ENCODE results near the gene CAPN8. TPM values are rescaled to one million over a fixed set of nuclear protein-coding genes. Genes with fewer than 3 reads are reported as not detected.

The CAPN8 gene
- total RNA-seq, 2 experiments from 2014 or later = 0.27 to 0.34 TPM

GRCh38 chr1:223533708-223534107 lies 131.8 kb downstream of the CAPN8 start:
- H3K27ac ChIP-seq (ENCODE audit: low read depth in 1 of 2, low read length in 2 of 2) = no peak overlapping the region
- H3K4me1 Mint-ChIP-seq (ENCODE audit: low read depth) = peaks cover 13% of the 10 kb centered on the region
- ATAC-seq (ENCODE audit: poor library complexity) (no peak), DNase-seq (no peak)
- ChIA-PET CTCF (no interaction called here), POLR2A (no interaction called here)
- H3K27me3 ChIP-seq (ENCODE audit: control insufficient read depth in 1 of 2, insufficient read depth in 2 of 2, low read length in 2 of 2) = no peaks in the 10 kb centered on the region
- no peak overlapping the region for H3K27ac Mint-ChIP-seq
- intact Hi-C loops (cut with DNase I, micrococcal nuclease) = no loop called here
- H3K4me3 Mint-ChIP-seq = no peak overlapping the region
- H3K9me3 Mint-ChIP-seq = no peaks in the 10 kb centered on the region
- no peaks in the 10 kb centered on the region for H3K36me3 ChIP-seq (ENCODE audit: insufficient read depth, low read length)
- H3K27me3 Mint-ChIP-seq = no peaks in the 10 kb centered on the region
- no peaks in the 10 kb centered on the region for H3K9me3 ChIP-seq (ENCODE audit: control insufficient read depth in 1 of 2, insufficient read depth in 1 of 2, low read length in 2 of 2)
- no peaks in the 10 kb centered on the region for H3K4me1 ChIP-seq (ENCODE audit: insufficient read depth, low read length)
- TF ChIP-seq CTCF (IDR thresholded peaks at IDR 0.05) = no peak
- no peak overlapping the region for H3K4me3 ChIP-seq (ENCODE audit: low read length)
- H3K36me3 Mint-ChIP-seq (ENCODE audit: low read depth) = no peaks in the 10 kb centered on the region

GRCh38 chr1:223531742-223532341 lies 133.7 kb downstream of the CAPN8 start:
- peak; percentile 4 to 56 (median 30) for DNase-seq
- peaks cover 0 to 2% of the 10 kb centered on the region in 2 experiments for H3K9me3 ChIP-seq (ENCODE audit: control insufficient read depth in 1 of 2, insufficient read depth in 1 of 2, low read length in 2 of 2)
- peak; percentile 26 for ATAC-seq (ENCODE audit: poor library complexity)
- H3K4me3 ChIP-seq (ENCODE audit: low read length) = no peak overlapping the region
- Mint-ChIP-seq H3K9me3 (peaks cover 3% of the 10 kb centered on the region), H3K27me3 (no peaks in the 10 kb centered on the region), H3K4me3 (no peak overlapping the region), H3K36me3 (ENCODE audit: low read depth) (no peaks in the 10 kb centered on the region), H3K27ac (no peak overlapping the region), H3K4me1 (ENCODE audit: low read depth) (peaks cover 20% of the 10 kb centered on the region)
- ChIA-PET CTCF (no interaction called here), POLR2A (no interaction called here)
- H3K4me1 ChIP-seq (ENCODE audit: insufficient read depth, low read length) = peaks cover 2% of the 10 kb centered on the region
- peak; percentile 46 for TF ChIP-seq CTCF (IDR thresholded peaks at IDR 0.05)
- no peak overlapping the region for H3K27ac ChIP-seq (ENCODE audit: low read depth in 1 of 2, low read length in 2 of 2)
- no peaks in the 10 kb centered on the region for H3K27me3 ChIP-seq (ENCODE audit: control insufficient read depth in 1 of 2, insufficient read depth in 2 of 2, low read length in 2 of 2)
- intact Hi-C loops (cut with DNase I, micrococcal nuclease) = no loop called here
- H3K36me3 ChIP-seq (ENCODE audit: insufficient read depth, low read length) = no peaks in the 10 kb centered on the region

DNA sequence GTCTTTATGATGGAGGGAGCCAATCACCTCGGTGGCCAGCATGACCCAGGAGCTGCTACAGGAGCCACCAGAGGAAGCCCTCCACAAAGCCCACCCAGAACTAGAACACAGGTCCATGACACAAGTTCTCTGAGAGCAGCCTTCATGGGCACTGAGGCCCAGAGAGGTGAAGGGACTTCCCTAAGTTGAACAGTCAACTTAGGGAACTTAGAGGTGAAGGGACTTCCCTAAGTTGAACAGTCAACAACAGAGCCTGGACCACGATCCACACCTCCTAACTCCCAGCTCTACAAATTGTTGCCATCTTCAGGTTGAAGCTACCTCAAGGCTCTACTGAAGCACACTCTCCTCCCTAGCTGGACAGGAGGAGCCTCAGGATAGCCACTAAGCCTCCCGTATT lies 139.5 kb downstream of the CAPN8 start:
- Mint-ChIP-seq H3K4me3 (no peak overlapping the region), H3K27ac (no peak overlapping the region), H3K36me3 (ENCODE audit: low read depth) (no peaks in the 10 kb centered on the region), H3K27me3 (no peaks in the 10 kb centered on the region), H3K4me1 (ENCODE audit: low read depth) (peaks cover 8% of the 10 kb centered on the region), H3K9me3 (peaks cover 3% of the 10 kb centered on the region)
- Histone ChIP-seq H3K9me3 (ENCODE audit: control insufficient read depth in 1 of 2, insufficient read depth in 1 of 2, low read length in 2 of 2) (peaks cover 0 to 6% of the 10 kb centered on the region in 2 experiments), H3K36me3 (ENCODE audit: insufficient read depth, low read length) (no peaks in the 10 kb centered on the region), H3K27me3 (ENCODE audit: control insufficient read depth in 1 of 2, insufficient read depth in 2 of 2, low read length in 2 of 2) (no peaks in the 10 kb centered on the region), H3K4me3 (ENCODE audit: low read length) (no peak overlapping the region), H3K27ac (ENCODE audit: low read depth in 1 of 2, low read length in 2 of 2) (no peak overlapping the region), H3K4me1 (ENCODE audit: insufficient read depth, low read length) (peaks cover 9% of the 10 kb centered on the region)
- no peak for ATAC-seq (ENCODE audit: poor library complexity)
- DNase-seq = peak in 1 of 14 experiments; percentile 11
- POLR2A ChIA-PET = no interaction called here
- CTCF ChIA-PET = no interaction called here
- TF ChIP-seq CTCF (IDR thresholded peaks at IDR 0.05) = no peak
- intact Hi-C loops (cut with DNase I, micrococcal nuclease) = loop anchor here in 1 of 2 experiments (2.0 kb wide), 1 partner anchor 19 kb away; no protein-coding TSS in a partner anchor

Data from CD4-positive, alpha-beta T cell (primary cell).